BLaER1 (cell line): ENCODE measurements around the gene CPPED1.

Experiments
- H3K27ac ChIP-seq: shearing (Covaris generic); formaldehyde crosslinking; 2 replicates; pipeline ENCODE4 v1.8.1; 2022
- H3K27me3 ChIP-seq: shearing (Covaris generic); formaldehyde crosslinking; 2 replicates; pipeline ENCODE4 v1.8.1; 2022
- H3K36me3 ChIP-seq: shearing (Covaris generic); formaldehyde crosslinking; 2 replicates; pipeline ENCODE4 v1.8.1; 2022
- H3K4me1 ChIP-seq: shearing (Covaris generic); formaldehyde crosslinking; 2 replicates; pipeline ENCODE4 v1.8.1; 2022
- H3K4me2 ChIP-seq: shearing (Covaris generic); formaldehyde crosslinking; 2 replicates; pipeline ENCODE4 v1.8.1; 2022
- H3K4me3 ChIP-seq: shearing (Covaris generic); formaldehyde crosslinking; 2 replicates; pipeline ENCODE4 v1.8.1; 2022
- H3K9ac ChIP-seq: shearing (Covaris generic); formaldehyde crosslinking; 2 replicates; pipeline ENCODE4 v1.8.1; 2022
- H3K9me3 ChIP-seq: shearing (Covaris generic); formaldehyde crosslinking; 2 replicates; pipeline ENCODE4 v1.8.1; 2022
- H4K20me1 ChIP-seq: shearing (Covaris generic); formaldehyde crosslinking; 2 replicates; pipeline ENCODE4 v1.8.1; 2022
- Cebpa-rat ChIP-seq: shearing (Covaris generic); IDR thresholded peaks from 2 replicates; pipeline ENCODE4 v1.8.1; 2022

CPPED1 gene

DNA sequence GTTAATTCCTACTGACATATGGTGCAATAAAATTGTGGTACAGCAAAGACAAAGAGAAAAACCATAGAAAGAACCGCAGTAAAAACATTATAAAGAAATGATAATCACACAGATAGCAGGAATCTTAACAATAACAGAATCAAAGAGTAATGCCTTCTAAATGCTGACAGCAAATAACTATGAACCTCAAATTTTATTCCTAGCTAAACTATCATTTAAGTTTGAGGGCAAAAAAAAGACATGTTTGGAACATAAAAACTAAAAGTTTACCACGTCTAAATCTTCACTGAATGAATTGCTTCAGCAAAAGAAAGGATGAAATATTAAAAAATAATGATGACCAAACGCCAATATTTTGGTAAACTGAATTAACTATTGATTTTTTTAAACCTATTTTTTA is 135.8 kb downstream of the CPPED1 start:
- Histone ChIP-seq H3K36me3 (peaks cover 23% of the 10 kb centered on the region), H3K4me3 (no peak overlapping the region), H3K4me2 (no peak overlapping the region), H3K9me3 (peaks cover 52% of the 10 kb centered on the region), H4K20me1 (no peaks in the 10 kb centered on the region), H3K27ac (no peak overlapping the region), H3K9ac (no peak overlapping the region), H3K27me3 (no peaks in the 10 kb centered on the region), H3K4me1 (peaks cover 15% of the 10 kb centered on the region)
- TF ChIP-seq Cebpa-rat, result no peak

DNA sequence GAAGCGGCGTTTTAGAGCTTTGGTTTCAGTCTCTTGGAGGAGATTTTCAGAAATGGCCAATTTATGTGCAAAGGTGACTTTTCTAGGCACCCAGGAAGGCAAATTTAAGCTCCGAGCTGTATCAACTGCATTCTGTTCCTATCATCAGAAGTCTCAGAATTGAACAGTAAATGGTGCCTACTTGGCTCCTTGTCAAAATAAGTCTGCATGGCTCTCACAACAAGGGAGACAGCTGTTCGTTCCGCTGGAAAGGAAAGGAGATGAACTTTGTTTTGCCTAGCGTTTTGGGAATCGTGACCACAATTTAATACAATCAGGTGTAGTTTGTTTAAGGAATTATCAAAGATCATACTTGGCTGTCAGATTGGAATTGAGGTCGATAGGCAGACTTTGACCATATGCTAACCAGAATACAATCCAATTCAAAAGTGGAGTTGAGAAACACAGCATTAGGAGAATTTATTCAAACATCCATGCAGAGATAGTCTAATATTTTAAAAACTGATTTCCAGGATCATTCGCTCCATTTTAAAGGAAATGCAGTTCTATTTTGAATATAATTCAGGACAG is 139.4 kb downstream of the CPPED1 start:
- Histone ChIP-seq H3K4me3 (no peak overlapping the region), H4K20me1 (no peaks in the 10 kb centered on the region; the same call in 1 of the 2 replicates), H3K36me3 (peaks cover 20% of the 10 kb centered on the region), H3K9ac (no peak overlapping the region), H3K4me2 (no peak overlapping the region), H3K27me3 (no peaks in the 10 kb centered on the region), H3K9me3 (peaks cover 37% of the 10 kb centered on the region), H3K4me1 (0 out of 2 replicates have a peak, but pooled peaks cover 5% of the 10 kb centered on the region), H3K27ac (no peak overlapping the region)
- no peak for TF ChIP-seq Cebpa-rat

DNA sequence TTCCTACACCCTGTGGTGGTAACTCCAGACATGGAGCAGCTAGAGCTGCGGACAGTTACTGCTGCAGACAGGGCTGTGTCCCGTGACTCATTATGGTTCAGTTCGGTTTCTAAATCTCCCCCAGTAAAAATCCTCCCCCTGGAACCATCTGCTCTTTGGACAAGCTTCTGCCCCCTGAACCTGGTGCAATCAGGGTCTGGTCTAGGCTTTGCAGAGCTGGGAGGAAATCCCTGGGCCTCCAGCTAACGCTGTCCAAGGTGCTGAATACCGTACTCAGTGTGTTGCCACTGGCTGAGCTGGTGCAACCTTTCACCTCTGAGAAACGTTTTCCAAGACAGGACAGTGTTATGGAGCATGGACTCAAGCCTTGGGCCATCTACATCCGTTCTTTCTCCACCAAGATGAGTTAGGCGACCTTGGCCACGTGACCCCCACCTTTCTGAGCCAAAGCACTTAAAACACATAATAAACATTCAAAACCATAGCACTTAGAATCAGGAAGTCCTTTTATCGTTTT is 142.0 kb downstream of the CPPED1 start:
- Histone ChIP-seq H3K27ac (no peak overlapping the region), H3K9ac (no peak overlapping the region), H3K4me3 (no peak overlapping the region), H3K4me1 (0 out of 2 replicates have a peak, but pooled peaks cover 5% of the 10 kb centered on the region), H3K9me3 (peaks cover 26% of the 10 kb centered on the region), H4K20me1 (no peaks in the 10 kb centered on the region; the same call in 1 of the 2 replicates), H3K36me3 (peaks cover 25% of the 10 kb centered on the region), H3K27me3 (no peaks in the 10 kb centered on the region), H3K4me2 (no peak overlapping the region)
- TF ChIP-seq Cebpa-rat, result no peak

DNA sequence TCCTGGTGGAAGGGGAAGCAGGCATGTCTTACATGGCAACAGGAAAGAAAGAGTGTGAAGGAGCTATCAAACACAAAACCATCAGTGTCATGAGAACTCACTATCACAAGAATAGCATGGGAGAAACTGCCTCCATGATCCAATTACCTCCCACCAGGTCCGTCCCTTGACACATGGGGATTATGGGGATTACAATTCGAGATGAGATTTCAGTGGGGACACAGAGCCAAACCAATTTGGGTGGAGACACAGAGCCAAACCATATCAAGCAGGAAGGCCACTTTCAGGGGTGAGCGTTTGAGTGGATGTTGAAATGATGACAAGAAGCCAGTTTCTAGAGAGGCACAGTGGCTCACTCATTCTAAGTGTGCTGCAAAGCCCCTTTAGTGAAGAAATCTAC is 143.8 kb downstream of the CPPED1 start:
- Histone ChIP-seq H4K20me1 (no peaks in the 10 kb centered on the region; the same call in 1 of the 2 replicates), H3K9me3 (peaks cover 16% of the 10 kb centered on the region), H3K4me3 (no peak overlapping the region), H3K36me3 (peaks cover 24% of the 10 kb centered on the region), H3K27ac (no peak overlapping the region), H3K27me3 (no peaks in the 10 kb centered on the region), H3K4me2 (no peak overlapping the region), H3K9ac (no peak overlapping the region), H3K4me1 (0 out of 2 replicates have a peak, but pooled peaks cover 5% of the 10 kb centered on the region)
- TF ChIP-seq Cebpa-rat, result no peak

DNA sequence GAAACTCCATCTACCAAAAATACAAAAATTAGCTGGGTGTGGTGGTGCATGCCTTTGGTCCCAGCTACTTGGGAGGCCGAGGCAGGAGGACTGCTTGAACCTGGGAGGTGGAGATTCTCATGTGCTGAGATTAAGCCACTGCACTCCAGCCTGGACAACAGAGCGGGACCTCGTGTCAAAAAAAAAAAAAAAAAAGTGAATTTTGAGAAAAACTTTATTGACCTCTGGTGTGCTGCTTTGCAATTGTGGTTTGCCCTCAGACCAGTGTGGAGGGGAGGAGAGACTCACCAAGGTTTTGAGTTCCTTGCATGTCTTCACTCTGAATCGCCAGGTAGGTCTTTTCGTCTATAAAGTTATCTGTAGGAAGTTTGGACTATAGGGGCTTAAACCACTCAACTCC is 145.2 kb downstream of the CPPED1 start:
- no peak overlapping the region for H3K27ac ChIP-seq
- no peak overlapping the region for H3K4me3 ChIP-seq
- H3K9ac ChIP-seq, result no peak overlapping the region
- no peaks in the 10 kb centered on the region for H3K27me3 ChIP-seq
- H3K4me2 ChIP-seq, result no peak overlapping the region
- TF ChIP-seq Cebpa-rat, result no peak
- H4K20me1 ChIP-seq, result no peaks in the 10 kb centered on the region; the same call in 1 of the 2 replicates
- H3K36me3 ChIP-seq, result peaks cover 10% of the 10 kb centered on the region; the same call in 1 of the 2 replicates
- no peaks in the 10 kb centered on the region for H3K4me1 ChIP-seq
- H3K9me3 ChIP-seq, result peaks cover 16% of the 10 kb centered on the region

DNA sequence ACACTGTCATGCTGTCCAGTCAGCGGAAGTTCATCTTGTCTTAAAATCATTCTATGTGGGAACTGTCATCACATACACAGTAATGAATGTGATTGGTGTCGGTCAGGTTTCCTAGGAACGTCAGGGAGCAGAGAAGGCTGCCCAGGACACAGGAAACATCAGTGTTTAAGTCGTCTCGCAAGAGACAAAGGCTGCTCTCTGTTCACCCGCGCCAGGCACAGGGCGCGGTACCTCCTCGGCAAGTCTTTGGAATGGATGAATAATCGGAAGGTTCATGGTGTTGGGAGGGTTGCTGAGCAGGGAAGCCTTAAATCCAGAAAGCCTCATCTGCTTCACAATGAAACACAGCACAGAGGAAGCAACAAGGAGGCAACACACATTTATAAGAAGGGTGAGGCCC is 148.2 kb downstream of the CPPED1 start:
- Histone ChIP-seq H4K20me1 (no peaks in the 10 kb centered on the region), H3K4me1 (no peaks in the 10 kb centered on the region), H3K27me3 (no peaks in the 10 kb centered on the region), H3K9me3 (peaks cover 14% of the 10 kb centered on the region), H3K9ac (no peak overlapping the region), H3K27ac (no peak overlapping the region), H3K4me3 (no peak overlapping the region), H3K4me2 (no peak overlapping the region), H3K36me3 (peaks cover 5% of the 10 kb centered on the region; the same call in 1 of the 2 replicates)
- no peak for TF ChIP-seq Cebpa-rat

DNA sequence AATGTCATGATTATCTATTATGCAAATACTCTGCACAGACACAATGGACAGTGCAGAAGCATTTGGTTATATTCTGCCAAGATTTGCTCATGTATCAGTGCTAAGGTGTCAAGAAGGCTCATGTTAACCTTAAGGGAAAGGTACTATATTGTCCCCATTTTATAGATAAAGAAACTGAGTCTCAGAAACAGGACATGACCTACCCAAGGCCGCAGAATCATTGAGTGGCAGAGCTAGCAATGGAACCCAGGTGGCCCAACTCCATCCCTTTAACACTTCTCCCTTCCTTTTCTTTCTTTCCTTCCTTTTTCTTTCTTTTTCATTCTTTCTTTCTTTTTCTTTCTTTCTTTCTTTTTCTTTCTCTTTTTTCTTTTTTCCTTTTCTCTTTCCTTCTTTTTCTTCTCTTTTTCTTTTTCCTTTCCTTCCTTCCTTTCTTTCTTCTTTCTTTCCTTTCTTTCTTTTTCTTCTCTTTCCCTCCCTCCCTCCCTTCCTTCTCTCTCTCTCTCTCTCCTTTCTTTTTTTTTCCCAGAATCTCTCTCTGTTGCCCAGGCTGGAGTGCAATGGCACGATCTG is 149.8 kb downstream of the CPPED1 start:
- H3K36me3 ChIP-seq, result peaks cover 5% of the 10 kb centered on the region; the same call in 1 of the 2 replicates
- H3K9me3 ChIP-seq, result peaks cover 14% of the 10 kb centered on the region
- H4K20me1 ChIP-seq, result no peaks in the 10 kb centered on the region
- no peaks in the 10 kb centered on the region for H3K4me1 ChIP-seq
- TF ChIP-seq Cebpa-rat, result no peak
- H3K27me3 ChIP-seq, result no peaks in the 10 kb centered on the region
- no peak overlapping the region for H3K27ac ChIP-seq
- no peak overlapping the region for H3K4me3 ChIP-seq
- H3K9ac ChIP-seq, result no peak overlapping the region
- no peak overlapping the region for H3K4me2 ChIP-seq

DNA sequence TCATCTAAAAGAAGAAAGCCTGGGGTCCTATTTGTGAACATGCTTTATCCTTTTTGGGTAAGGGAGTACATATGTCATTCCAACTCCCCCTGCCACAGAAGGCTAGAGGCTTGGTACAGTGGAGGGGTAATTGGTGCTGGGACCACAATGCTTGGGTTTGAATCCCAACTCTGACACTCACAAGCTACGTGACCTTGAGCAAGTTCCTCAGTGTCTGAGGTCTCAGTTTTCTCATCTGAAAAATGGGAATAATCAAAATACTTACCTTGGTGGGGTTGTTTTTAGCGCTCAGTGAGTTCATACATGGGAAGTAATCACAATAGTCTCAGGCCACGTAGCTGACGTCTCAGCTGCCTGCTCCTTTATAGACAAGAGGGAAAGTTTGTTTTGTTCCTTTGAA is 150.8 kb downstream of the CPPED1 start:
- Histone ChIP-seq H3K27ac (no peak overlapping the region), H3K4me2 (no peak overlapping the region), H3K9ac (no peak overlapping the region), H3K27me3 (no peaks in the 10 kb centered on the region), H4K20me1 (no peaks in the 10 kb centered on the region), H3K9me3 (peaks cover 5% of the 10 kb centered on the region), H3K36me3 (peaks cover under 1% of the 10 kb centered on the region; the same call in 1 of the 2 replicates), H3K4me1 (no peaks in the 10 kb centered on the region), H3K4me3 (no peak overlapping the region)
- TF ChIP-seq Cebpa-rat, result no peak

DNA sequence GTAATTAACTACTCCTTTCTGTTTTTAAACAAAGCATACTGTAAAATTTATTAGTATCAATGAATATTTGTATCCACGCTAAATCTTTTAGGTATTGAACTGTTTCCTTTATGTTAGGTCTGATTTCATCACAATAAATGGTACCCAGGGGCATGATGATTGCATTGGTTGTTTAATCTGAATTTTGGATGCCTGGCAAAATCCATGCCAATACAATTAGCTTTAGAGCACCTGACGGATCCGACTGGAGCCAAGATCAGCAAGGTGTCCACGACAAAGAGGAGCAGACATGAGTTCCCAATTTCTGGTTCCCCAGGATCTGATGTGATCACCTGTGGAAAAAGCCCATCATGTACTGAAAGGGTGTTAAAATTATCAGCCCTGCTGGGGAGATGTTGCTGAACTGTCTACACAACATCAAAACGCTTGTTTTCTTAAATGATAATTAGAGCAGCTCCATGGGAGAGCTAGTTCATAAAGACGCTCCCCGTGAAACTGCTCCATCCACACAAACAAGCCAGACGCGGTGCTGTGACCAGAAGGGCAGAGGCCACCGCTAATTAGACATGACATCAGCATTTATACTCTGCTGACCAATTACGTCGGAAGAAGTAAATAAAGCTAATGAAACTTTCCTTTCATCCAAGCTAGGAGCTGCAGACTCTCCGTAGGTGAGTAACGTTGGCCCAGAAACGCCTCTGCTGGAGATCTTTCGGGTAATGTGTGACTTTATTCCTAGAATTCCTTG is 151.7 kb downstream of the CPPED1 start:
- no peaks in the 10 kb centered on the region for H4K20me1 ChIP-seq
- no peaks in the 10 kb centered on the region for H3K27me3 ChIP-seq
- no peak for TF ChIP-seq Cebpa-rat
- H3K4me1 ChIP-seq, result peaks cover 8% of the 10 kb centered on the region
- no peak overlapping the region for H3K4me3 ChIP-seq
- H3K27ac ChIP-seq, result no peak overlapping the region
- no peak overlapping the region for H3K4me2 ChIP-seq
- H3K9ac ChIP-seq, result no peak overlapping the region
- H3K36me3 ChIP-seq, result no peaks in the 10 kb centered on the region
- no peaks in the 10 kb centered on the region for H3K9me3 ChIP-seq

DNA sequence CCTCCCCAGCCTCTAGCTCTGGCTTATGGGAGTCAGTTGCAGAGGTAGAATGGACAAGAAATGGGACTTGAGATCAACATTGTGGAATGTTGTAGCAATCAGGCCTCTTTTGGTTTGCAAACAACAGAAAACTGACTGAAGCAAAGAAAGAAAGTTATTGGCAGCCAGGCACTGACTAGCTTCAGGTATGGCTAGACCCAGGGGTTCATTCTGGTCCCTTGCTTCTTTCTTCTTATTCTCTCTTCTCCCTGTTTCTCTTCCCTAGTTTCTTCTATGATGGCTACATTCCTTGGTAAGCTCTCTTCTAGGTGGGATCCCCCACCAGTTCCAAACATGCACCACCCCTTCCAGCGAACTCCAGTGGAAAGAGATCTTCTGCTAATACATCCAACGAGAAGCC is 154.3 kb downstream of the CPPED1 start:
- Histone ChIP-seq H3K27me3 (no peaks in the 10 kb centered on the region), H3K27ac (no peak overlapping the region), H3K4me1 (peaks cover 19% of the 10 kb centered on the region), H3K9ac (no peak overlapping the region), H3K36me3 (no peaks in the 10 kb centered on the region), H4K20me1 (no peaks in the 10 kb centered on the region), H3K4me3 (no peak overlapping the region), H3K9me3 (no peaks in the 10 kb centered on the region), H3K4me2 (no peak overlapping the region)
- no peak for TF ChIP-seq Cebpa-rat
